Activated CD8-positive, alpha-beta memory T cell treated with anti-CD3 and anti-CD28 coated beads for 4 hours (primary cell): ENCODE results near the gene GTF3C4.

Experiments used
- DNase-seq, 2 donors: peaks; one replicate each; pipeline ENCODE4 v3.0.0-alpha.2; 2020; ENCODE audit warnings: low read depth in 2 of 2

Gene GTF3C4

GRCh38 chr9:132670457-132671391, at the start of gene GTF3C4:
GTF3C4 (plus strand) TSS chr9:132670464; CDS start chr9:132670599, 135 bp downstream.
- peak; percentile 5 to 30 for DNase-seq

- DNase-seq = no peak
These were observed 48.1 kb upstream of the GTF3C4 start for GRCh38 chr9:132622159-132622558.

DNA sequence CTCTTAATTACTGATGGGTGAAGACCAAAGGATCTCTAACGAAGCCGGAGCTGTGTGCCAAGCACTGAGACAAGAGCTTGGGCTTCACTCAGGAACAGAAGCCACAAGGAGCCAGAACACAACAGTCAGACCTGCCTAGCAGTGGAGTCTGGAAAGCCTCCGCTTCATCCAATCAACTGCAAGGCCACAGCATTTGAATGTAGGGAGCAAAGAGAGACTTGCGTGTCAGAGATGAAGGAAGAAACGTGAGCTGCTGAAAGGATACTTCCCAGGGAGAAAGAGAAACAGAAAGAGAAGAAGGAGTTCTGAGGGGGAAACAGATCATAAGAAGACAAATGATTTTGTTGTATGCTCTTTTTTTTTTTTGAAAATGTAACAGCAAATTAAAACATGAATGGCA, 44.0 kb upstream of the GTF3C4 start:
- DNase-seq = no peak

DNA sequence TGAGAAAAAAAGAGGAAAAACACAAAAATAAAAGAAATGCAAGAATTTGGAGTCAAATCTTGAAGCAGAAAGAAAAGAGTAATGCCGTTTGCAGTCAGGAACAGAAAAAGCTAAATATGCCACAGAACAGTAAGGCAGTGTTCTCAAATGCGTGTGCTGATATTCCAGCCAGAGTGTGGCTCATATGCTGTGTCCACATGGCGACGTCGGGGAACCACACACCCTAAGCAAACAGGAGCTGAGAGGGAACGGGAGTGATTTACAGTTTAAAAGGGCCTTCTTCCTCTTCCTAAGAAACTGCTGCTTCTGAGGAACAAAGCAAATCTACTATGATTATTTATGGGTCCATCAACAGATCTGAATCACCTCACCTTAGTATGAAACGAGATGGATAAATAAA, 43.2 kb upstream of the GTF3C4 start:
- no peak for DNase-seq

GRCh38 chr9:132627594-132627993, 42.7 kb upstream of the GTF3C4 start:
- no peak for DNase-seq

GRCh38 chr9:132628746-132629145, 41.5 kb upstream of the GTF3C4 start:
- DNase-seq = no peak

DNA sequence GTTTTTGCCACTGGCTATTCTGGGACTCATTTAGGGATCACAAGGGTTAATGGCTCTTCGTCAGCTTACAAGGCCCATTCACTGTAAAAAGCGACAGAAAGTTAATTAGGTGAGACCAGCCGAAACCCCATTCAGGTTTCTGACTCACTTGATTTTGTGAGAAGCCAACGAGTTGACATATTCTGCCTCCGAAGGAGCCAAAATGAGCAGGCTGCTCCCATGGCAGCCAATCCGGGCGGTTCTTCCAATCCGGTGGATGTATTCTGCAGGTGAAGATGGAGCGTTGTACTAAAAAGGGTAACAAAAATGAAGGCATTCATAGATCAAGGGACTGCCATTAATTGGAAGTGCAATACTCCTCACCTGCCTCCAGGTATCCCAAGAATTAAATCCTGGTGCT, 40.1 kb upstream of the GTF3C4 start:
- DNase-seq = no peak

- no peak for DNase-seq
These were observed 39.5 kb upstream of the GTF3C4 start for GRCh38 chr9:132630811-132631210.

DNA sequence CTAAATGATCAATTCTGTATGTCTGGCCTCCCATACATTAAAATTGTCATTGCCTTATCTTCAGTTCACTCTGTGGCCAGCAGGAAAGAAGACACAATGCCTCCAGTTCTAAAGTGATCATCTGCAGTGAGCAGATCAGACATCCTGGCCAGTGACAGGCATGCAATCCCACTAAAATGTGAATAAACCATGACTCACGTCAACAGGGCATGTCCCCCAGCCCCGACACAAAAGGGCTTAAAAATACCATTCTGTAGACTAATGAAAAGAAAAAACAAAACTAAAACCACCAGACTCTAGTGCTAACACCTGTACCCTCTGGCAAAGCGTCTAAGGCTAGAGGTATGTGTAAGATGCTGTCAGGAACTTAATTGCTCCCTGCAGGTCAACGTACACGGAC, 39.0 kb upstream of the GTF3C4 start:
- DNase-seq = no peak

DNA sequence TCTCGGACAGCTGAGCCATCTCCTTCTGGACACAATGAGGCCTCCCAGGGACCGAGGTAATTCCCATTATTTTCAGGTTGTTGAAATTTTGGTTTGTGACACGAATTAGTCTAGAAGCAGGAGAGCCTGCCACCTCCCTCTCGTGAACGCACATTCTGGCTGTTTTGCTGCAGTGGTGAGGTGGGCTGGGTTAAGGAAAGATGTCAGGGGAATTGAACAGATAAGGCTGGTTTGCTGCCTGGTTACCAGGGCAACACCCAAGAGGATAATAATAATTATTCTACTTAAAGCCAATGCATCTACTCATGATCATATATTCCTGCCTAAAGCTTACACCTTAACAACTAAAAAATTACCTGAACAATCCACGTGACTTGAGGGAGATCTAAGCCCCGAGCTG, 38.6 kb upstream of the GTF3C4 start:
- DNase-seq = no peak

DNA sequence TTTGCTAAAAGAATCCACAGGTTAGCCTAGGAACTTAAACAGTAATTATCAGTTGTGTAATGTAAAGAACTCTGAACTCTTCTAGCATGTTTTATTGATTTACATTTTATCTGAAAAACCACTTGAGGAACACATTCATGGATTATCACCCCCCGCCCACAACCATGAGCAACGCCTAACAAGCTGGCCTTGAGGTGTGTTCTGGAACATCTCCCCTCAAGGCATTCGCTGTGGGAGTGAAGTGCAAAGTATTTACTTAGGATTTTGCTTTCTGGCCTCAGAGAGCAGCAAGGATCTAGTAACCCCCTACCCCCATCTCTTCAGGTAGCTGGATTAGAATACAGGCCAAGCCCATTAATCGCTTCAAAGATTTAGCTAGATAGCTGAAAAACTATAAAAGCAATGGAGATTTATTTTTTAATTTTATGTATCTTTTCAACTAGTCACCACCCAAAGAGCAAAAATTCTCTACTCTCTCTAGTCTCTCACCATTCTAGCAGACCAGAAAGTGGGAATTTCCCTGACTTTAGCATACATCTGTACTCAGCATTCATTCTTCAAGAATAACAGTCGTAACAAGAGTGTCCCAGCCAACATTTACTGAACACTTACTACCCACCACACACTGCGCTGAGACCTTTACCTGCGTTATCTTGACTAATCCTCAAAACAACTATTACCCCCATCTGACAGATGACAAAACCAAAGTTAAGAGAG, 37.7 kb upstream of the GTF3C4 start:
- DNase-seq = no peak

DNA sequence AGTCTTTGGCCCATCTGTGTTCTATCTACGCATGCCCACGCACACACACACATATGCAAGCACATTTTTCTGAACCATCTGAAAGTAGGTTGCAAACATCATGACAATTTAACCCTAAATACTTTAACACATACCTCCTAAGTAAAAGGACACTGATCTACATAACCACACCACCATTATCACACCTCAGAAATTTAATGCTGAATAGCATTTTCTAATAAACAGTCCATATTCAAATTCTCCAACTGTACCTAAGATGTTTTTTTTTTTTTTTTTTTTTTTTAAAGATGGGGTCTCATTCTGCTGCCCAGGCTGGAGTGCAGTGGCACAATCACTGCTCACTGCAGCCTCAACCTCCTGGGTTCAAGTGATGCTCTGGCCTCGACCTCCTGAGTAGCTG, 35.9 kb upstream of the GTF3C4 start:
- no peak for DNase-seq

DNA sequence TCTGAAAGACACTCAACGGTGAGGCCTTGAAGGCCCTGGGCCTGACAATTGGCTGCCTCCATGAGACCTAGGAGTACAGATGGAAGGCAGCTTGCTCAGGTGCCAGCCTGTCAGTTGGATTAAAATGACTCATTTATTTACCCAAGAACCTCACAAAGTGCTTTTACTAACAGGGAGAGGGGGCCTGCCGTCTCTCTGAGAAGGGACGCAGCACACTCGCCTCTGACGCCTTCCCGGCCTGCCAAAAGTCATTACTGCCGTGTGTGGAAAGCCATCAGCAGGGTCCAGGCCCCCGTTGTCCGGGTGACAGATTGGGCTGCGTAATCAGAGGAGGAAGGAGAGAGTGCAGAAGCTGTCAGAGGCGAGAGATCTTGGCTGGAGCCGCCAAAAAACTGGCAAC, 32.9 kb upstream of the GTF3C4 start:
- DNase-seq = no peak

DNA sequence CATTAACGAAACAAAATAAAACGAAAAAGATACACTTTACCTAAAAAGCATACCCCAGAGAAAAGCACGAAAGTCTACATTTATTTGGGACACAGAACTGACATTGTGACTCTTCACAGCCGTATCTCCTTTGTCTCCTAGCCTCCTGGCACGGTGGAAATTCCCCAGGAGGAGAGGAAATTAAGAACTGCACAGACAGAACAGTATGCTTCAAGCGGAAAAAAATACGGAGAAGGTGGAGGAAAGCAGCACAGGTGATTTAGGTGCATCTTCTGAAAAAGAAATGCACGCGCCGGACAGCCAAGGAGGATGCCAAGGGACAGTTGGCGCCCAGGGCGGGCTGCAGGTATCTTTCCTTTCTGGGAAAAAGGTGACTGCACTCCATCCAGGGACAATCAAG, 32.5 kb upstream of the GTF3C4 start:
- DNase-seq = no peak

DNA sequence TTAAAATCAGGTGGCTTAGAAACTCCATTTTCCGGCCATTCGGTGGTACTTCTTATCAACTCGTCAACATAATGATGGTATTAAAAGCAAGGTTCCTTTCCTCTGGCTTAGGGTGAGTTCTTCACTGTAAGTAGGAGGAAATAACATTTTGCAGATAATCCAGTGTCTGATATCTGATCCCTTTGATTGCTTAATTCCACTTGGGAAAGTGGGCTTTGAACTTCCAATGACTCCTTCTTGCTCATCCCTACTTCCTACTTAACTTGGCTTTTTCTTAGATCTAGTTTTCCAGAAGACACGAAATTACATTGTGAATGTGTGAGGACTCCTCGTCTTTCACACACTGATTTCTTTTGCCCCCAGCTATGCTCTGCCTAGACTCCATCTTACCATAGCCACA, 32.0 kb upstream of the GTF3C4 start:
- no peak for DNase-seq

- no peak for DNase-seq
These were observed 30.9 kb upstream of the GTF3C4 start for GRCh38 chr9:132639322-132639721.

DNA sequence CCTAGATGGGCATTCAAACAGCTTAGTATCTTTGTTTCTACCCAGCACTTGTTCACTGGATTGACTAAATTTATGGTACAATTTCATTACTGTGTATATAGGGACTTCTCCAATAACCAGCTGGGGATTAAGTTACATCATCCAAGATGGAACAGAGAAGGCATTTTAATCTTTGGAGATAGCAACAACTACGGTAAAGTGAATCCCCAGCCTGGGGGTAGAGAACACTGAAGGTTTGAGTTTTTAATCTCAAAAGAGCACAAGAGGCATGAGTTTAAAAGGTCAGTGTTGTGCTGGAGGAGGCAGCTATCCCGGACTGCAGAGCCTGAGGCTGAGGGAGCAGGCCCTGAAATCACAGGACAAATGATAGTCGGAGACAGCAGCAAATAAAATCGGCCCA, 29.0 kb upstream of the GTF3C4 start:
- DNase-seq = no peak

GRCh38 chr9:132644251-132644650, 26.0 kb upstream of the GTF3C4 start:
- no peak for DNase-seq

GRCh38 chr9:132645306-132645705, 25.0 kb upstream of the GTF3C4 start:
- DNase-seq = no peak

- DNase-seq = no peak
These were observed 24.6 kb upstream of the GTF3C4 start for GRCh38 chr9:132645711-132646110.

DNA sequence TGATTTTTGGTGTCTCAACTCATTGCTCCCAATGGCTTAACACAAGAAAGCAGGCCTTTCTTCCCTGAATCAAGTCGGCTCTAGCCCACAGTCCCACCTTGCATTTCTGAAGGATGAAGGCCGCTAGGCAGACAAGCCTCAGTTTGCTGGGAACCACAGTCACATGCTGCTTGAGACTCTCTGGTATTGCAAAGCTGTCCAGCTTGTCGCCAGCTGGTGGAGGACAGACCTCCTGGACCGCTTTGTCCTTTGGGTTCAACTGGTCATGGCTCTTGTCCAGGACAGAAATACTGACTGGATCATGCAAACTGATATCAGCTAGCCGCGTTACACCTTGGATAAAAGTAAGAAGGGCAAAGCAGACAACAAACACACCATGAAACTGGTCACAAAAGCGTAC, 23.5 kb upstream of the GTF3C4 start:
- DNase-seq = no peak

GRCh38 chr9:132647355-132647754, 22.9 kb upstream of the GTF3C4 start:
- no peak for DNase-seq

GRCh38 chr9:132647806-132648205, 22.5 kb upstream of the GTF3C4 start:
- no peak for DNase-seq
